ENCODE results near the gene OSBPL6. TPM values are rescaled to one million over a fixed set of nuclear protein-coding genes. Genes with fewer than 3 reads are reported as not detected.

The OSBPL6 gene
- total and polyA plus RNA-seq, 4 experiments from 2014 or later = 0.14 to 0.49 (median 0.34) TPM

DNA sequence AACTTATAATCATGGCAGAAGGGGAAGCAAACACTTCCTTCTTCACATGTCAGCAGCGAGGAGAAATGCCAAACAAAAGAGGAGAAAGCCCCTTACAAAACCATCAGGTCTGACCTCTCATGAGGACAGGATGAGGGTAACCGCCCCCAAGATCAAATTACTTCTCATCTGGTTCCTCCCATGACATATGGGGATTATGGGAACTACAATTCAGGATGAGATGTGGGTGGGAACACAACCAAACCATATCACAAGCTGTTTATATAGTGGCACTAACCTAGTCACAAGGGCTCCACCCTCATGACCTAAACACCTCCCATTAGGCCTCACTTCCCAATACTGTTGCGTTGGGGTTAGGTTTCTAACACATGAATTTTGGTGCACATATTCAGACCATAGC lies 110.0 kb downstream of the OSBPL6 start:
- H3K27ac ChIP-seq (ENCODE audit: low read depth, low read length) = no peak overlapping the region
- ChIA-PET CTCF (ENCODE audit: partially characterized antibody) (no interaction called here), POLR2A (ENCODE audit: partially characterized antibody) (no interaction called here)
- Mint-ChIP-seq H3K27me3 (peaks cover 12 to 14% of the 10 kb centered on the region in 2 donors), H3K4me1 (no peaks in the 10 kb centered on the region), H3K4me3 (no peak overlapping the region), H3K9me3 (no peaks in the 10 kb centered on the region), H3K36me3 (no peaks in the 10 kb centered on the region), H3K27ac (no peak overlapping the region)
- no peaks in the 10 kb centered on the region for H3K36me3 ChIP-seq (ENCODE audit: insufficient read depth, low read length)
- no peak overlapping the region for H3K4me3 ChIP-seq (ENCODE audit: low read length in 2 of 2)
- no peaks in the 10 kb centered on the region for H3K27me3 ChIP-seq (ENCODE audit: insufficient read depth, low read length)
- H3K4me1 ChIP-seq (ENCODE audit: insufficient read depth, low read length) = no peaks in the 10 kb centered on the region
- intact Hi-C loops (cut with micrococcal nuclease) = no loop called here
- no peak for DNase-seq
- H3K9me3 ChIP-seq (ENCODE audit: control insufficient read depth in 1 of 2, low read length in 2 of 2) = no peaks in the 10 kb centered on the region

DNA sequence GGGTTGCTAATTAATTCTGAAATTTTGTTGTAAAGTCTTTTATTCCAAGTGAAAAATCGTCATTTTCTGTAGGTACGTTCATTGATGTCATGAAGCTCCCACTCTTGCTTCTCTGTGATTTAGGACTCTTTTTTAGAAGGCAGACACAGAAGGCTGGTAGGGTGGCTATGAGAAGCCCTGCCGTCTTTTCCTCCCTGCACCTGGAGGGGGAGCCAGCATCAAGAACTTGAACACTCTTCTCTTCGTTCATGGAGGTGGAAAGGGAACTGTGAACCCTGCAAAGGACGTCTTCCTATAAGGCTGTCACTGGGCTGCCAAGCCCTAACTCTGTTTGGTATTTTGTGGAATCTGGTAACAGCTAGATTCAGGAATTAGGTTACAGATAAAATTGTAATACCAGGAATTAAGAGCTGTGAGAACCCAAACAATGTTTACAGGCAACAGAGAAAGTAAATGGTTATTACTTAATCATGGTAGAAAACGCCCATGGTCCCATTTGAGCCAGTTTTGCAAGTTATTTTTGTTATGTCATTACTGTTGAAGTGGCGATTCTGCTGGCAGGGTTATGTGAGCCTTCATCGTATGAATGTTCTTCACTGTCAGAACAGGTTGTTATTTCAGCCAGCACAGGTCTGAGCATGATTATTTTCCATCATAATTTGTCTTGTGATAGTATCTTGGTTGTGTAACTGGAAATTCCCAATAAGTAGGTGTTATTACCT lies 112.2 kb downstream of the OSBPL6 start:
- Histone ChIP-seq H3K36me3 (ENCODE audit: insufficient read depth, low read length) (no peaks in the 10 kb centered on the region), H3K9me3 (ENCODE audit: control insufficient read depth in 1 of 2, low read length in 2 of 2) (no peaks in the 10 kb centered on the region), H3K27me3 (ENCODE audit: insufficient read depth, low read length) (no peaks in the 10 kb centered on the region), H3K4me3 (ENCODE audit: low read length in 2 of 2) (no peak overlapping the region), H3K27ac (ENCODE audit: low read depth, low read length) (no peak overlapping the region), H3K4me1 (ENCODE audit: insufficient read depth, low read length) (no peaks in the 10 kb centered on the region)
- Mint-ChIP-seq H3K27me3 (peaks cover 13 to 18% of the 10 kb centered on the region in 2 donors), H3K4me3 (peak overlapping the region in 1 of 8 donors; percentile 7), H3K36me3 (no peaks in the 10 kb centered on the region), H3K9me3 (peaks cover 0 to 1% (median 0%) of the 10 kb centered on the region in 8 donors), H3K27ac (no peak overlapping the region), H3K4me1 (peaks cover 0 to under 1% (median 0%) of the 10 kb centered on the region in 4 donors)
- CTCF ChIA-PET (ENCODE audit: partially characterized antibody) = interaction anchor here (0.7 to 1.3 kb wide), 2 partner anchors 10 to 14 kb away, joined by 3 read pairs; no protein-coding TSS in a partner anchor
- intact Hi-C loops (cut with micrococcal nuclease) = loop anchor here (1.0 kb wide), 1 partner anchor 108 kb away; no protein-coding TSS in a partner anchor
- POLR2A ChIA-PET (ENCODE audit: partially characterized antibody) = no interaction called here
- DNase-seq = peak in 1 of 5 donors; percentile 3

DNA sequence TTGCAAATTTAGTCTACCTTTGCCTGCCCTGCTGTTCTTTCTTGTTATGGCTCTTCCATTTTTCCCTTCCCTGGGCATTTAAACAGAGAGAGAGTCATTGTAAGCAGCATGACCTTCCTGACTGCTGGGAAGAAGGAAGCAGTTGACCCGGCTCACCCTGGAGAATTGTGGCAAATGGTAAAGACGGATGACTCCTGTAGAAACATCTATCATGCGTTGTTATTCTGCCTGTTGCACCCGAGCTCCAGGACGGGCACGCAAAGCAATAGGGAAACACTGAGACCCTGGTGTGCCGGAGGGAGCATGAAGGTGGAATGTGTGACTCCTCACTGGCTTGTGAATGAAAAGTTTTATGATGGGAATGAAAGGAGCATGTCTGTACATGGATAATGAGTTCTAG lies 113.3 kb downstream of the OSBPL6 start:
- Mint-ChIP-seq H3K36me3 (no peaks in the 10 kb centered on the region), H3K27ac (no peak overlapping the region), H3K9me3 (peaks cover 0 to 3% (median 0%) of the 10 kb centered on the region in 8 donors), H3K27me3 (peaks cover 13 to 20% of the 10 kb centered on the region in 2 donors), H3K4me1 (peaks cover 0 to 2% (median 0%) of the 10 kb centered on the region in 4 donors), H3K4me3 (no peak overlapping the region)
- ChIA-PET CTCF (ENCODE audit: partially characterized antibody) (no interaction called here), POLR2A (ENCODE audit: partially characterized antibody) (no interaction called here)
- no peak for DNase-seq
- Histone ChIP-seq H3K4me1 (ENCODE audit: insufficient read depth, low read length) (no peaks in the 10 kb centered on the region), H3K36me3 (ENCODE audit: insufficient read depth, low read length) (no peaks in the 10 kb centered on the region), H3K9me3 (ENCODE audit: control insufficient read depth in 1 of 2, low read length in 2 of 2) (no peaks in the 10 kb centered on the region), H3K4me3 (ENCODE audit: low read length in 2 of 2) (no peak overlapping the region), H3K27ac (ENCODE audit: low read depth, low read length) (no peak overlapping the region), H3K27me3 (ENCODE audit: insufficient read depth, low read length) (no peaks in the 10 kb centered on the region)
- intact Hi-C loops (cut with micrococcal nuclease) = no loop called here

- Mint-ChIP-seq H3K4me3 (no peak overlapping the region), H3K4me1 (peaks cover 0 to 2% (median 0%) of the 10 kb centered on the region in 4 donors), H3K27ac (no peak overlapping the region), H3K9me3 (peaks cover 0 to 3% (median 0%) of the 10 kb centered on the region in 8 donors), H3K27me3 (peaks cover 13 to 21% of the 10 kb centered on the region in 2 donors), H3K36me3 (no peaks in the 10 kb centered on the region)
- H3K9me3 ChIP-seq (ENCODE audit: control insufficient read depth in 1 of 2, low read length in 2 of 2) = no peaks in the 10 kb centered on the region
- intact Hi-C loops (cut with micrococcal nuclease) = no loop called here
- no peak for DNase-seq
- H3K4me1 ChIP-seq (ENCODE audit: insufficient read depth, low read length) = no peaks in the 10 kb centered on the region
- H3K4me3 ChIP-seq (ENCODE audit: low read length in 2 of 2) = no peak overlapping the region
- no peaks in the 10 kb centered on the region for H3K27me3 ChIP-seq (ENCODE audit: insufficient read depth, low read length)
- ChIA-PET CTCF (ENCODE audit: partially characterized antibody) (interaction anchor here (1.6 kb wide), 1 partner anchor 197 kb away, joined by 4 read pairs; the partner anchor contains the start of gene RBM45), POLR2A (ENCODE audit: partially characterized antibody) (no interaction called here)
- H3K27ac ChIP-seq (ENCODE audit: low read depth, low read length) = no peak overlapping the region
- H3K36me3 ChIP-seq (ENCODE audit: insufficient read depth, low read length) = no peaks in the 10 kb centered on the region
Observed at GRCh38 chr2:178309541-178309940, 115.2 kb downstream of the OSBPL6 start.

GRCh38 chr2:178315078-178315477 lies 120.8 kb downstream of the OSBPL6 start:
- no peak overlapping the region for H3K4me3 Mint-ChIP-seq
- Histone ChIP-seq H3K9me3 (ENCODE audit: control insufficient read depth in 1 of 2, low read length in 2 of 2) (no peaks in the 10 kb centered on the region), H3K4me1 (ENCODE audit: insufficient read depth, low read length) (no peaks in the 10 kb centered on the region), H3K36me3 (ENCODE audit: insufficient read depth, low read length) (no peaks in the 10 kb centered on the region), H3K27me3 (ENCODE audit: insufficient read depth, low read length) (no peaks in the 10 kb centered on the region), H3K4me3 (ENCODE audit: low read length in 2 of 2) (no peak overlapping the region), H3K27ac (ENCODE audit: low read depth, low read length) (no peak overlapping the region)
- DNase-seq = no peak
- H3K4me1 Mint-ChIP-seq = peaks cover 0 to 2% (median 0%) of the 10 kb centered on the region in 4 donors
- peaks cover 12 to 15% of the 10 kb centered on the region in 2 donors for H3K27me3 Mint-ChIP-seq
- no peak overlapping the region for H3K27ac Mint-ChIP-seq
- no peaks in the 10 kb centered on the region for H3K36me3 Mint-ChIP-seq
- ChIA-PET POLR2A (ENCODE audit: partially characterized antibody) (no interaction called here), CTCF (ENCODE audit: partially characterized antibody) (no interaction called here)
- peaks cover 0 to 3% (median 0%) of the 10 kb centered on the region in 8 donors for H3K9me3 Mint-ChIP-seq
- intact Hi-C loops (cut with micrococcal nuclease) = no loop called here

GRCh38 chr2:178315488-178315948 lies 121.2 kb downstream of the OSBPL6 start:
- H3K4me1 Mint-ChIP-seq = peaks cover 0 to 2% (median 0%) of the 10 kb centered on the region in 4 donors
- no peaks in the 10 kb centered on the region for H3K9me3 ChIP-seq (ENCODE audit: control insufficient read depth in 1 of 2, low read length in 2 of 2)
- H3K36me3 ChIP-seq (ENCODE audit: insufficient read depth, low read length) = no peaks in the 10 kb centered on the region
- H3K27me3 Mint-ChIP-seq = peaks cover 12 to 16% of the 10 kb centered on the region in 2 donors
- H3K4me1 ChIP-seq (ENCODE audit: insufficient read depth, low read length) = no peaks in the 10 kb centered on the region
- no peaks in the 10 kb centered on the region for H3K36me3 Mint-ChIP-seq
- no peaks in the 10 kb centered on the region for H3K27me3 ChIP-seq (ENCODE audit: insufficient read depth, low read length)
- ChIA-PET POLR2A (ENCODE audit: partially characterized antibody) (no interaction called here), CTCF (ENCODE audit: partially characterized antibody) (no interaction called here)
- no peak overlapping the region for H3K27ac ChIP-seq (ENCODE audit: low read depth, low read length)
- no peak overlapping the region for H3K4me3 ChIP-seq (ENCODE audit: low read length in 2 of 2)
- no peak for DNase-seq
- peaks cover 0 to 3% (median 0%) of the 10 kb centered on the region in 8 donors for H3K9me3 Mint-ChIP-seq
- H3K27ac Mint-ChIP-seq = no peak overlapping the region
- no peak overlapping the region for H3K4me3 Mint-ChIP-seq
- intact Hi-C loops (cut with micrococcal nuclease) = no loop called here

DNA sequence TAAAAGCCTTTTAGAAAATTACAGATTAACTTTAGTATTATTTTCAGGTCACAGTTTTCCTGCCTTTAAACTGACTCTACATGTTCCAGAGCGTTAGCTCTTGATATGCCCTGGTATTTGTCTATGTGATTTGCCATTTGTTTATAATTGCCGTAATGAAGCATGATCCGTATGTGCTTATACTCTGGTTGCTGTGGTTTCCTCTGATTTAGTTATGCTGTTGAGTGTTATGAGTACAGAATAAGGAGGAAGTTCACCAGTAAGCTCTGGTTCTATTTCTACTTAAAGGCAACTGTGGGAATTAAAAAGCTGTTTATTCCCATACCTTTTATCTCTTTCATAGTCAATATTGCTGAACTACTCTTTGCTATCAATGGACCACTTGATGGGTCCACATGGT lies 123.5 kb downstream of the OSBPL6 start:
- CTCF ChIA-PET (ENCODE audit: partially characterized antibody) = no interaction called here
- no peaks in the 10 kb centered on the region for H3K9me3 ChIP-seq (ENCODE audit: control insufficient read depth in 1 of 2, low read length in 2 of 2)
- H3K27me3 ChIP-seq (ENCODE audit: insufficient read depth, low read length) = no peaks in the 10 kb centered on the region
- H3K36me3 Mint-ChIP-seq = no peaks in the 10 kb centered on the region
- no peak overlapping the region for H3K4me3 ChIP-seq (ENCODE audit: low read length in 2 of 2)
- no peak overlapping the region for H3K4me3 Mint-ChIP-seq
- POLR2A ChIA-PET (ENCODE audit: partially characterized antibody) = no interaction called here
- H3K27me3 Mint-ChIP-seq = peaks cover 9 to 11% of the 10 kb centered on the region in 2 donors
- H3K9me3 Mint-ChIP-seq = no peaks in the 10 kb centered on the region
- no peak overlapping the region for H3K27ac ChIP-seq (ENCODE audit: low read depth, low read length)
- H3K4me1 Mint-ChIP-seq = no peaks in the 10 kb centered on the region
- no peaks in the 10 kb centered on the region for H3K36me3 ChIP-seq (ENCODE audit: insufficient read depth, low read length)
- no peak for DNase-seq
- intact Hi-C loops (cut with micrococcal nuclease) = no loop called here
- no peak overlapping the region for H3K27ac Mint-ChIP-seq
- H3K4me1 ChIP-seq (ENCODE audit: insufficient read depth, low read length) = no peaks in the 10 kb centered on the region
